Upper lobe of right lung (tissue), 1 donor: ENCODE measurements around the gene USH1G. TPM values are rescaled to one million over a fixed set of nuclear protein-coding genes. Genes with fewer than 3 reads are reported as not detected.

Experiments used
- ATAC-seq: fragments of 200-7000 bp; cut with Tn5 transposase; one replicate; pipeline ENCODE4 v1.9.1; 2020; ENCODE audit warnings: mild to moderate bottlenecking, moderate library complexity
- DNase-seq: peaks from one replicate; pipeline ENCODE4 v3.0.0-alpha.2; 2020
- H3K27ac ChIP-seq: fragments of 200-600 bp; one replicate; pipeline ENCODE4 v1.8.0; 2022
- H3K27me3 ChIP-seq: fragments of 200-600 bp; one replicate; pipeline ENCODE4 v1.8.0; 2022; ENCODE audit warnings: mild to moderate bottlenecking
- H3K36me3 ChIP-seq: fragments of 200-600 bp; one replicate; pipeline ENCODE4 v1.8.0; 2022
- H3K4me1 ChIP-seq: fragments of 200-600 bp; one replicate; pipeline ENCODE4 v1.8.0; 2022
- H3K4me3 ChIP-seq: fragments of 200-600 bp; one replicate; pipeline ENCODE4 v1.8.0; 2022; ENCODE audit warnings: mild to moderate bottlenecking
- H3K9me3 ChIP-seq: fragments of 200-600 bp; one replicate; pipeline ENCODE4 v1.8.0; 2022
- CTCF ChIP-seq: fragments of 200-600 bp; IDR thresholded peaks from one replicate; pipeline ENCODE4 v1.8.0; 2022; ENCODE audit warnings: antibody characterized with exemption
- intact Hi-C: fragments of 100-400 bp; cut with DNase I; formaldehyde crosslinking; loops from one replicate; pipeline ENCODE4 v1.11.0; 2022
- total RNA-seq: library from RNA; stranded (reverse); fragmentation: NEBNext Ultra II Directional; extraction: Animal tissue kit (Norgen Biotek cat#: 25700); gene quantifications from one replicate; pipeline ENCODE4 v1.2.1, GENCODE V29; 2021
- donor health status: DM: no; HTN: yes; CAD: no; lungs with severe emphysema.

USH1G gene
- total RNA-seq, 1 donor from 2014 or later: not detected

DNA sequence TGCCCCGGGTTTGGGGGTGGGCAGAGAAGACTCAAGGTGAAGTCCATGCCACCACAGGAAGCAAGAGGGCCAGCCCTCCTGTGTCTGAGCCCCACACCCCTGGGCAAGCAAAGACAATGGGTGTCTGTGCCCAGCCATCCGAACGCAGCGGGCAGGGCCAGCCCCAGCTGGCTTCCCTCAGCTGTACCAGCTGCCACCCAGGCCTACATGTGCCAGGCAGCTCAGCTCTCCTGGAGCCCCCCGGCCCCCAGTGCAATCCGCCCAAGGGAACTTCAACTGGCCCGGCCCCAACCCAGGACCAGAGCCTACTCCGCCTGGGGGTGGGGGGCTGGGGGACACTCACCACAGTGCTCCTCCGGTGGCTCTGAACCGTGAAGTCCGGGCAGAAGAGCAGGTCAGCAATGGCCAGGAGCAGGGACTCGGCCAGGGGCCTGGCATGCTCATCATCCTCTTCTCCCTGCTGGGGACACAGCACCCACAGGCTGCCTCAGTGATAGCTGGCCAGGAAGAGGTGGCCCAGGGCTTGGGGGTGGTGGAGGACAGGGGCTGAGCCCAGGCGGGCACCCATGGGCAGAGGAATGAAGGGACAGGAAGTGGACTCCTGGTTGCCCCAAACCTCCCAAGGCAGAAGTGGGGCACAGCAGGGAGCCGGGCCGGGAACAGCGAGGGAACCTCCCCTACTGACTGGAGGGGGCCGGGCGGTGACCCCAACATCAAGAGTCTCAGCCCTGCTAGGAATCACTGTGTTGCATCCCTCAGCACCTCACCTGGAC is 39.8 kb upstream of the USH1G start:
- H3K27ac ChIP-seq: no peak overlapping the region
- peaks cover 4% of the 10 kb centered on the region for H3K4me1 ChIP-seq
- no peak for DNase-seq
- intact Hi-C loops: loop anchor here (10.0 kb wide), 1 partner anchor 52 kb away; the partner anchor contains the start of gene MRPL58
- ATAC-seq: no peak
- no peaks in the 10 kb centered on the region for H3K36me3 ChIP-seq
- H3K27me3 ChIP-seq: no peaks in the 10 kb centered on the region
- H3K4me3 ChIP-seq: no peak overlapping the region
- no peaks in the 10 kb centered on the region for H3K9me3 ChIP-seq
- no peak for TF ChIP-seq CTCF

DNA sequence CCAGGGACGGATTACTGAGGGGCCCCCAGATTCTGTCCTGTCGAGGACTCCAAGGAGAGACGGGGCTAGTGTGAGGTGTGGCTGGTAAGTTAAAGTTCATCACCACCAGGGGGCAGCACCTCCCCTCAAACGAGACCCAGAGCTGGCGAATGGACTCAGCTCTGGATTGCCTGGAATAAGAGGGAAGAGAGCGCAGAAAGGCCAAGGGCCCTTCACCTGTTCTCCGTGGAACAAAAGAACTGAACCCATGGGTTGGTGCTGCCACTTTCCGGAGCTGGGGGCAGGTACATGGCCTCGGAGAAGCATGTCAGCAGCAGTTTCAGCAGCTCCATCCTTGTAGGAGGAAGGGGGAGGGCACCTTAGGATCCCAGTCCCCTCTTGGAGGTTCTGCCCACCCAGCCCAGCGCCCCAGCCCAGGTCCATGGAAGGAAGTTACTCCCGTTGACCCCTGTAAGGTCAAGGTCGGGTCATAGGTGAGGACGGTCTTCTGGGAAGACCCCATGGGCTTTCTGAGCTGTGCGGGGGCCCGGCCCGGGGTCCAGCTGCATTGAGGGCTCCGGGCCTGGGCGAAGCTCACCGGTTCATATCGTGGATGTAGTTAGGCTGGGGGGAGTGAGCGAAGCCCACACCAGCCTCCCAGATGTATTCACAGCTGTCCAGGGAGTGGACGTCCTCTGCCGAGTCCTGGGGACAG is 38.7 kb upstream of the USH1G start:
- H3K27ac ChIP-seq: no peak overlapping the region
- TF ChIP-seq CTCF: peak; percentile 85
- H3K36me3 ChIP-seq: no peaks in the 10 kb centered on the region
- H3K27me3 ChIP-seq: no peaks in the 10 kb centered on the region
- DNase-seq (peak; percentile 89), ATAC-seq (peak; percentile 85)
- H3K4me3 ChIP-seq: no peak overlapping the region
- intact Hi-C loops: loop anchor here (10.0 kb wide), 1 partner anchor 53 kb away; the partner anchor contains the start of gene MRPL58
- H3K4me1 ChIP-seq: peaks cover 4% of the 10 kb centered on the region
- no peaks in the 10 kb centered on the region for H3K9me3 ChIP-seq

GRCh38 chr17:74960570-74961342 is 37.7 kb upstream of the USH1G start:
- Histone ChIP-seq H3K4me1 (peaks cover 4% of the 10 kb centered on the region), H3K27ac (no peak overlapping the region), H3K4me3 (no peak overlapping the region), H3K36me3 (no peaks in the 10 kb centered on the region), H3K9me3 (no peaks in the 10 kb centered on the region), H3K27me3 (no peaks in the 10 kb centered on the region)
- intact Hi-C loops: loop anchor here (10.0 kb wide), 1 partner anchor 54 kb away; the partner anchor contains the start of gene MRPL58
- ATAC-seq: peak; percentile 81
- DNase-seq: peak; percentile 89
- peak; percentile 45 for TF ChIP-seq CTCF

DNA sequence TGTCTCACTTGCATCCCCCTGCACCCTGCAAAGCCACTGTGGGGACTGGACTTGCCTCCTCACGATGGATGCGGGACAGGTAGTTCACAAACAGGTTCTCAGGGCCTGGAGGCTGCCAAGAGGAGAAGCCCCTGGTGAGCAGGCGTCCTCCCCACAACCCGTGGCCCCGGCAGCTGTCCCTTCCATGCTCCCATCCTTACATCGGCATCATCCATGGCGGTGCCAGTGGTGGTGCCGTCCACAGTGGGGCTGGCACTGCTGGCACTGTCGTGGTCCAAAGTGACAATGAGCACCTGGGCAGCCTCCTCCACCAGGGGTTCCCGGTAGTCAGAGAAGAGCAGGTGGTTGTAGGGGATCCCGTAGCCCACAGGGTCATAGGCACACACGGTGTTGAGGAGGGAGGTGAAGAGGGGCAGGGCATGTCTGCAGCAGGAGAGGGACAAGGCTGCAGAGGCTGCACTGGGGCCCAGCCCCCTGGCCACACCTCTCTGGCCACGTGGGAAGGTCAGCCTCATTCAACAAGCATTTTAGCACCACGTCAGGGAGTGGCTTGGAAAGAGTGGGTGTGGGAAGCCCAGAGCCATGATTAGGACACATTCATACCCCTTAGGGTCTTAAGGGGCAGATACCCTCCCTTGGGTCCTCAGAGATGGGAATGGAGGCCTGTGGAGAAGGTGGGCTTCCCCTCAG is 36.9 kb upstream of the USH1G start:
- intact Hi-C loops: loop anchor here (10.0 kb wide), 1 partner anchor 55 kb away; the partner anchor contains the start of gene MRPL58

More for the DNA sequence above, 36.9 kb upstream of the USH1G start:
- Histone ChIP-seq H3K36me3 (peaks cover 2% of the 10 kb centered on the region), H3K27ac (no peak overlapping the region), H3K4me3 (no peak overlapping the region), H3K4me1 (peaks cover 4% of the 10 kb centered on the region), H3K9me3 (no peaks in the 10 kb centered on the region), H3K27me3 (no peaks in the 10 kb centered on the region)
- no peak for DNase-seq
- TF ChIP-seq CTCF: no peak
- peak; percentile 9 for ATAC-seq
